HG03378 (cell line): ENCODE results near the gene GPR156.
"Not testable (repeated sequence)": the region's sequence is repeated elsewhere in the genome, so short reads cannot be mapped to it uniquely, and the experiment has no call there.

Experiments
- ATAC-seq: cut with Tn5 transposase; IDR thresholded peaks from one replicate; pipeline ENCODE4 v1.9.1; 2021; ENCODE audit warnings: mild to moderate bottlenecking, moderate library complexity; ENCODE audit not compliant: unreplicated experiment

Gene GPR156

DNA sequence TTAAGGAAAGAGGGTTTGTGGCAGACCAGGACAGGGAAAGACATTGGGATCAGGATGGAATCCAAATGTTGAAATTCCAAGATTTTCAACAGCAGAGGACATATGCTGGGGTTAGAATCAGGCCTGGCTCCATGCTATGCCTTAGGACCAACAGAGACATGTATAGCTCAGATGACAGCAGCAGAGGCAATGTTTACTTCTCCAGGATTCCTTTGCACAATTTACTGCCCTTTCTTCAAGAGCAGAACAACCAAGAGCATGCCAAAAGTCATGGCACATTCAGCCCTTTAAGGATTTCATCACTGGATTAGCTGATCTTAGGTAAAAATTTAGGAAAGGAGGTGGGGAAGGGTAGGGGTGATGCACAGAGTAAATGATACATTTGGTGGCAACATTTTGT lies 121.2 kb downstream of the GPR156 start:
- ATAC-seq: no peak

DNA sequence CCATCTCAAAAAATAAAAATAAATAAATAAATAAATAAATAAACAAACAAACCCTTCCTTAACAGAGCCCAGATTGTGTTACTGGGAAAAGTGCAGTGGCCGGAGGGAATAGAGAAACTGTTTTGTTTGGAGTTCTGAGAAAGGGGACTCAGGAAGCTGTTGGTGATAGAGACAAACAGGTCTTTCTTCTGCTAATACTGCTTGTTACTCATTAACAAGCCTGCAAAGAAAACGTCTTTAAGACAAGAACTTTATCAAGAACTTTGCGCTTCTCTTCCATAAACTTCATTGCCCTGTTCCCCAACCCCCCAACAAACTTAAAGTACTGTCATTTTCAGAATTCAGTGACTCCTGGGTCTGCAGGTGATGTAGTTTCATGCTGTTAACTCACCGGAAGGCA lies 122.0 kb downstream of the GPR156 start:
- no peak for ATAC-seq

DNA sequence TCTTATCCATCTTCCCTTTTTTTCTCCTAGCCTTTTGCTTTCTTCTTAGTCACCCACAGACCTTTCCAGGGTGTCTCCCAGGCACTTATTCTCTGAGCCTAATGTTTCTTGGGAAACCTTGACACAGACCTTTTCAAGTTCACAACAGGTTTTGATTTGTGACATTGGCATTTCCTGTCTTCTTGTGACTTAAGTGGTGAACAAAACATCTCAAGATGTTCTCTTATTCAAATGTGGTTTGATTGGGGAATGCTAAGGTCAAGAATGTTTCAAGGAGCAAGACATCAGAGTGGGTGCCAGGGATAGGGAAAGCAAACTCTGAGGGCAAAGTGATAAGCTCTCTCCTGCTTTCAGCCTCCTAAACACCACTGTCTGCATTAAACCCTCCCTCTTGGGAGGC lies 122.6 kb downstream of the GPR156 start:
- ATAC-seq: no peak

DNA sequence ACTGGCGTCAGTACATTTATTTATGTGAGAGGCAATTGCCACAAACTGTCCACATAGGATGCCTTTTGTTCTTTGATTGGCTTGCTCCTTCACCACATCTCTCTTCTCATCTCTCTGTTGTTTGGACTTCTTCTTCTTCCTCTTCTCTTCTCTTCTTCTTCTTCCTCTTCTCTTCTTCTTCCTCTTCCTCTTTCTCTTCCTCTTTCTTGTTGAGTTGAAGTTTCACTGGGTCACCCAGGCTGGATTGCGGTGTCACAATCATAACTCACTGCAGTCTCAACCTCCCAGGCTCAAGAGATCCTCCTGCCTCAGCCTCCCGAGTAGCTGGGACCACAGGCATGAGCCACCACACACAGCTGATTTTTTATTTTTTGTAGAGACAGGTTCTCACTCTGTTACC lies 123.1 kb downstream of the GPR156 start:
- ATAC-seq: no peak

DNA sequence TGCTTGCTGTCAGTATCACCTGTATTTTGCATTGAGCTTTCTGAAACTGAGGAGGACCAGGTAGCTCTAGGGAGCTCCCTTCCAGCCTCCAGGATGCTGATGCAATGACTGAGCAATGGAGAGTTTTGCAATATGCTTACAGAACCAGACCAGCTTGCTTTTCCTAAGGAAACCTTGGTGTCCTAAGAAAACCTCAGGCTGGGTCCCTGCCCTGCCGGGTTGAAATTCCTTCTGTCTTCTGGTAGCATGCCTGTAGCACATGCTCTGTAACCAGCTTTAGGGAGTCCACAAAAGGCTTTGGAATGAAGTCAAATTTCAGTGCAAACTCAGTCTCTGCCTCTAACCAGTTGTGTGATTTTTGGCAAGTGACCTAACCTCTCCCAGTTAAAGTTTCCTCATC lies 125.0 kb downstream of the GPR156 start:
- no peak for ATAC-seq

DNA sequence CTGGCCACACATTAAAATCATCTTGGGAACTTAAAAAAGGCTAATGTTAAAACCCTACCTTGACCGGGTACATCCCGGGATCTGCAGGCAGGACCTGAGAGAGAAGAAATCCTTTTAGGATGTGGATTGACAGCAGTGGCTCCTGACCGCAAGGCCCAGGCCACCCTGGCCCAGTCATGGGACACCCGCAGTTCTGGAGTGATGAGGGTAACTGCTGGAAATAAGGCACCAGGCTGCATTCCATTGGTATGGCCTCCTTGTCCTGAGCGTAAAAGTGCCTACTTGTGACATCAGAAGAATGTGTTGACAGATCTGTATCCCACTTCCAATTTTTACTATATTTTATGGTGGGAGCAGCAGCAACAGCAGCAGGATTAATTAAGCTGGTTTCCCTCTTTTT lies 127.3 kb downstream of the GPR156 start:
- no peak for ATAC-seq

DNA sequence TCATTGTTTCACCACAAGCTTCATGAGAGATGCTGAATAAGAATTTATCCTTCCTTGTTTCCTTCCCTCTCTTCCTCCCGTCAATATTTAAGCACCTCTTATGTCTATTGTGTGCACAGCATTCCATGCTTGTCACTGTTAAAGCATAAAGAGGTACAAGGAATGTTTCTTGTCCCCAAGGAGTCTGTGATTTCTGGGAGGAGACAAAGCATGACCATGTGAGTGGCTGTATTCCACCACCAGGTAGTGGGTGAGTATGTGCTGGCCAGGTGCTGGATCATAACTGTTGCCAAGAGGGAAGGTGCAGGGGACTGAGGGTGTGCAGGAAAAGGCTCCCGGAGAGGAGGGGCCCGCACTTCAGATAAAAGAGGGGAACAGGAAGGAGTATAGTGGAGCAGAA lies 127.9 kb downstream of the GPR156 start:
- no peak for ATAC-seq

DNA sequence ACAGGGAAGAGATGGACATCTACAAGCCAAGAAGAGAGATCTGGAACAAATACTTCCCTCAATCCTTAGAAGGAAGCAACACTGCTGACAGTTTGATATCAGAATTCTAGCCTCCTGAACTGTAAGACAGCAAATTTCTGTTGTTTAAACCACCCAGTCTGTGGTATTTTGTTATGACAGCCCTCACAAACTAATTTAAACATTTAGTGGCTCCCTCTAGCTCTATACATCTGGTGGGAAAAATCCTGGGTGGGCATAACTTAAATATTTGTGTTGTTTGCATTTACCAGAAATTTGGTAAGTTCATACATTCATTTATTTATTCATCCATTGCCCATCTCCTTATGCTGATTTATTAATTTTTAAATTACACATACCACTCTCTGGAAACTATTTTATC lies 128.3 kb downstream of the GPR156 start:
- no peak for ATAC-seq

DNA sequence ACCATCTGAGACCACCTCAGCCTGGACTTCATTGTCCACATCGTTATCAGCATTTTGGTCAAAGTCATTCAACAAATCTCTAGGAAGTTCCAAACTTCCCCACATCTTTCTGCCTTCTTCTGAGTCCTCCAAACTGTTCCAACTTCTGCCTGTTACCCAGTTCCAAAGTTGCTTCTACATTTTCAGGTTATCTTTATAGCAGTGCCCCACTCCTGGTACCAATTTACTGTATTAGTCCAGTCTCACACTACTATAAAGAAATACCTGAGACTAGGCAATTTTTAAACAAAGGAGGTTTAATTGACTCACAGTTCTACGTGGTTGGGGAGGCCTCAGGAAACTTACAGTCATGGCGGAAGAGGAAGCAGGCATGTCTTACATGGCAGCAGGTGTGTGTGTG lies 129.3 kb downstream of the GPR156 start:
- ATAC-seq: not testable (repeated sequence)

DNA sequence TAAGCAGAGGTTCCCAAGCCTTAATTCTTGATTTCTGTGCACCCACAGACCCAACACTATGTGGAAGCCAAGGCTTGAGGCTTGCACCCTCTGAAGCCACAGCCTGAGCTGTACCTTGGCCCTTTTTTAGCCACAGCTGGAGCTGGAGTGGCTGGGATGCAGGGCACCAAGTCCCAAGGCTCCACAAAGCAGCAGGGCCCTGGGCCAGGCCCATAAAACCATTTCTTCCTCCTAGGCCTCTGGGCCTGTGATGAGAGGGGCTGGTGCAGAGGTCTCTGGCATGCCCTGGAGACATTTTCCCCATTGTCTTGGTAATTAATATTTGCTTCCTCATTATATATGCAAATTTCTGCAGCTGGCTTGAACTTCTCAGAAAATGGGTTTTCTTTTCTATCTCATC lies 129.9 kb downstream of the GPR156 start:
- ATAC-seq: no peak

DNA sequence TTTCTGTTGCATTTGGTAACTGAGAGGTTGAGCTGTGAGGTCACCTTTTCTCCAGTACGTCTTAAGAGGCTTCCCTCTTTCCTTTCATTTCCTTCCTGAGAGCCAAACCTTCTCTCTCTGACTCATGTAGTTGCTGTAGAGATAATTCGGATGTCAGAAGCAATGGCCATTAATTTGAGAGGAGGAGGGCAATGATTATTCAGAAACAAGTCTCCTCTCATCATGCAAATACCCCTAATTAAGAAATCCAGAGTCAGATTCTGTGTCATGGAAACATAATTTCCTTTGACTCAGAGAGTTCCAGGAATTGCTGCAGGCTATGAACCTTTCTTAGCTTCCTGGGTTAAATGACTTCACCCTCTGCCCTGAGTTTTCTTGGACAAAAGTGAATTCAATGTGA lies 131.7 kb downstream of the GPR156 start:
- no peak for ATAC-seq

DNA sequence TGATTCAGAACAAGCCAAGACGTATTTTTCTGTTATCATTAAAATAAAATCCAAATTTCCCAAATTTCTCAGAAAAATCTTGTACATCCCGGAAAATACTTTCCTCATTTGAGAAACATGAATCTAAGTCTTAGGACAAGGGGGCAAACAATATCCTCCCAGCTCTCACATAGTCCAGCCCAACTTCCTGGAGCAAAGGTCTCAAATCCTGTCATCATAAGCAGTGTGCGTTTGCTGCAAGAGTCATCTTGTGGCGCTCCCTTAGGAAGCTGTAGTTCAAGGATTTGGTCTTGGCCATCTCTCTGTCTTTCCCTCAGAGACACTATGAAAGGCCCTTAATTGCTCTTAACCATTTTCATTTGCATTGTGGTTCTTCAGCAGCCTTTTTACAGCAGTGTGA lies 133.2 kb downstream of the GPR156 start:
- no peak for ATAC-seq

DNA sequence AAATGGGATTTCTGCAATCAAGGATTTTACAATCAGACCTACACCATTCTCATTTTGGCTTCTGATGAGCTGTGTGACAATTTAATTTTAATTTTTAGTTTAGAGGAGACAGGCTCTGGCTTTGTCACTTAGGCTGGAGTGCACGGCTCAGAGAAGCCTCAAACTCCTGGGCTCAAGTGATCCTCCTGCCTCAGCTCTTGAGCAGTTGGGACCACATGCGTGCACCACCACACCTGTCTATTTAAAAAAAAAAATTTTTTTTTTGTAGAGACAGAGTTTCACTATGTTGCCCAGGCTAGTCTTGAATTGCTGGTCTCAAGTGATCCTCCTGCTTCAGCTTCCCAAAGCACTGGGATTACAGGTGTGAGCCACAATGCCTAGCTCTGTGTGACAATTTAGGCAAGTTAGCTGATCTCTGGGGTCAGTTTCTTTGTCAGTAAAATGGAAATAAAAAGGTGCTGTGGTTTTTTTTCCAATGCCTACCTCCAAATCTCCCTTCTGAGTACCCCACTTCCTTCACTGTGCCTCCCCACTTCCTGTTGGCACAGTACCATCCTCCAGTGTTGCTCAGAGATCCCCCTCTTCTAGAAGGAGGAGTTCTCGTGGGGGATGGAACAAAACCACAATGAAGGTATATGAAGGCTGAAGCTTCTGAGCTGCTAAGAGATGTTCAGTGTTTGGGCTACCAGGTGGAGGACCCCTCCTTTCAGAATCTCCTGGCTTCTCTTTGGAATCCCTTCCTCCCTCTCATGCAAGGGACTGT lies 136.7 kb downstream of the GPR156 start:
- no peak for ATAC-seq

DNA sequence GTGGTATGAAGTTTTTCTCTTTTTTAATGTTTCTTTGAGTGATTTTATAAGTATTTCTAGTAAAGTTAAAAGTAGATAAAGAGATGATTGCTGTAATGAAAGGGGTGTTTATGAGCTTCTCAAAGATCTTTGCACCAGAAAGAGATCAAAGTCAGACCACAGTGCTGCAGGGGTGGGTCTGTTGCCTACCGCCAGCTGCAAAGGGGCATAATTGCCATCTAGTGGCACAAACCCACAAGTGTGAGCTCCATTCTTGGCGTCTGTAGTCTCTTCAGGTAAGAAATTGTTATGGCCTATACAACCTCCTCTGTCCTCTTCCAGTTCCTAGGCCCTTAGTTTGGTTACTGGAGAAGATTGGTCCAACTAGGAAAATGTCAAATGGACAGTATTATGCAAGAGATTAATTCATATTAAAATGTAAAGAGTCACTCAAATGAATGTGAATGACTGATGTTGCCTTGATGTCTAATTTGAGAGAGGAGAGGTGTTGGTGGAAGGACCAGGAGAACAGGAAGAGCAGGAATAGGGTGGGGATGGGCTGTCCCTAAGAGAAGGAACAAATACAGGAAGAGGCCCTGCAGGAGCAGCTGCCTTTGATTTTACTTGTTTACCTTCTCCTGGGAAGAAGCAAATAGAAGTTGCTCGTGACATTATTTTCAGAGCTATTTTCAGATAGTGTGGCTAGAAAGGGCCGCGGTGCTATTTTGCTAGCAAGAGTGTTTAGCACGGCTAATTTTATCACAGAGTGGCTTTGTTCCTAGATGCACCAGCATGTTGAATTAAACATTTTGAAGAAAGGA lies 137.8 kb downstream of the GPR156 start:
- ATAC-seq: peak; percentile 56

DNA sequence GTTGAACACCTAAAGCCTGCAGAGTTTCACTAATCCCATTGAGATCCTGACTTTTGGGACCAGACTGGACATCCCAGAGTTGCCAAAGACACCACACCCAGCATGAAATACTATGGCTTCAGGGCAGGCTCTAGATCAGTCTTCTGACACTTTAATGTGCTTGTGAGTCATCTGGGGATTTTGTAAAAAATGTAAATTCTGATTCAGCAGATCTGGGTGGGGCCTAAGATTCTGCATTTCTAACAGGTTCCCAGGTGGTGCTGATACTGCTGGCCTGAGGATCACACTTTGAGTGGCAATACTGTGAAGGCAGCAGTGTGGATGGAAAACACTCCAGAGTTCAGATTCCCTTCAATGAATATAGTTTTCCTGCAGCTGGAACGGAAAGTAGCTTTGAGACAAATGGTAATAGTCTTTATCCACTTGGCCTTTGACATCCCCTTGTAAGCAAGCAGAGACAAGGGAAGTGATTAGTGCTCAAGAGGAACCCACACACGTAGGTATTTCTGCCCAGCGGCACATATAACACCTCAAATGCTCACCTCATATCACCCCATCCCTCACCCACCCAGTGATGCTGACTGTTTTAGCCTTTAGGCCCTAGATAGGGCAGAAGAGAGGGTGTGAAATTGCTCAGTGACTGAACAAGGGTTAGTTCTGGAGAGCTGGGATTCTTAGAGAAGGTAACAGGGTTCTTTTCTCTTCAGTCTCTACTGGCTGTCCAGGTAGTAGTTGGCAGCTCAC lies 139.3 kb downstream of the GPR156 start:
- ATAC-seq: peak; percentile 74

DNA sequence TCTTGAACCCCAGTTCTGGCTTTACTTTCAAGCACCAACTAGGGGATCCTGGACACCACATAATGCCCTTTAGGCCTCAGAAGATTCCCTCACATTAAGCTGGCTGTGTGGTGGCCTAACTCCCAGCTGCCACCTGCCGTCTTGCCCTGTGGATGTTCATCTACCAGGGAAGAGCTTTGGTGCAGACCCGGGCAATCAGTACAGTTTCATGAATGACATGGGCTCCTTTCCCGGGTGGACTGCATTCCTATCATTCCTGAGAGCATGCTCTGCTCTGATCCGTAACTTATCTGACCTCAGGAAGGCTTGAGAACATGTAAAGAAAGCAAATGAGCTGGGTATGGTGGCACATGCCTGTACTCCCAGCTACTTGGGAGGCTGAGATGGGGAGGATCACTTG lies 140.8 kb downstream of the GPR156 start:
- no peak for ATAC-seq

DNA sequence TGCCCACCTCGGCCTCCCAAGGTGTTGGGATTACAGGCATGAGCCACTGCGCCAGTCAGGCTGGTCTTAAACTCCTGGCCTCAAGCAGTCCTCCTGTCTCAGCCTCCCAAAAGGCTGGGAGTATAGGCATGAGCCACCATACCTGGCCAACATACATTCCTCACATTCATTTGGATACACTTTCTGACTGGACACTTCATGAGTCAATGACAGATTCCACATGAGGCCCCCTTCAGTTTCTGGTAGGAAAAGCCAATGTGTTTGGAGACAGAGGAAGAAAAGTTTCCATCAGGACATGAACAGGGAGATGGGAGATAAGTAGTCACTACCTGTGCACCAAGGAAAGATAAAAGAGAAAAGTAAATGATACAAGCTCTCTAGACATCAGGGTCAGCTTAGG lies 141.3 kb downstream of the GPR156 start:
- no peak for ATAC-seq

DNA sequence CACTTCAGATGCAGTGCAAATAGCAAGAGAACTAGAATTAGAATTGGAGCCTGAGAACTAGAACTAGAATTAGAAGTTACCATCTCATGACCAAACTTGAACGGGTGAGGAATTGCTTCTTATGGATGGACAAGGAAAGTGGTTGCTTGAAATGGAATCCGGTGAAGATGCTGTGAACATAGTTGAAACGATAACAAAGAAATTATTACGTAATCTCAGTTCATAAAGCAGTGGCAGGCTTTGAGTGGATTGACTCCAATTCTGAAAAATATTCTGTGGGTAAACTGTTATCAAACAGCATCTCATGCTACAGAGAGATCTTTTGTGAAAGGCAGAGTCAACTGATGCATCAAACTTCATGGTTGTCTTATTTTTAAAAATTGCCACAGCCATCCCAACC lies 142.8 kb downstream of the GPR156 start:
- ATAC-seq: no peak

DNA sequence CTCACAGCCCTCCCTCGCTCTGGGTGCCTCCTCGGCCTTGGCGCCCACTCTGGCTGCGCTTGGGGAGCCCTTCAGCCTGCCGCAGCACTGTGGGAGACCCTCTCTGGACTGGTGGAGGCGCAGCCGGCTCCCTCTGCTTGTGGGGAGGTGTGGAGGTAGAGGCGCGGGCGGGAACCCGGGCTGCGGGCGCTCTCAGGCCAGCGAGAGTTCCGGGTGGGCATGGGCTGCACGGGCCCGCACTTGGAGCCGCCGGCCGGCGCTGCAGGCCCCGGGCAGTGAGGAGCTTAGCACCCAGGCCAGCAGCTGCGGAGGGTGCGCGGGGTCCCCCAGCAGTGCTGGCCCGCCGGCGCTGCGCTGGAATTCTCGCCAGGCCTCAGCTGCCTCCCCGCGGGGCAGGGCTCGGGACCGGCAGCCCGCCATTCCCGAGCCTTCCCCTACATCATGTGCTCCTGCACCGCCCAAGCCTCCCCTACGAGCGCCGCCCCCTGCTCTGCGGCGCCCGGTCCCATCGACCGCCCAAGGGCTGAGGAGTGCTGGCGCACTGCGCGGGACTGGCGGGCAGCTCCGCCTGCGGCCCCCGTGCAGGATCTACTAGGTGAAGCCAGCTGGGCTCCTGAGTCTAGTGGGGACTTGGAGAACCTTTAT lies 144.8 kb downstream of the GPR156 start:
- no peak for ATAC-seq

DNA sequence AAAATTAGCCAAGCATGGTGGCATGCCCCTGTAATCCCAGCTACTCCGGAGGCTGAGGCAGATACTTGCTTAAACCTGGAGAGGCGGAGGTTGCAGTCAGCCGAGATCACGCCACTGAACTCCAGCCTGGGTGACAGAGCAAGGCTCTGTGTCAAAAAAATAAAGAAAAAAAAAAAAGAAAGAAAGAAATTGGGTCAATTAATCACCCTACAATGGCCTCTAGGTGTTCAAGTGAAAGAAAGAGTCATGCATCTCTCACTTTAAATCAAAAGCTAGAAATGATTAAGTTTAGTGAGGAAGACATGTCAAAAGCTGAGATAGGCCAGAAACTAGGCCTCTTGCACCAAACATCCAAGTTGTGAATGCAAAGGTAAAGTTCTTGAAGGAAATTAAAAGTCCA lies 145.9 kb downstream of the GPR156 start:
- ATAC-seq: no peak

DNA sequence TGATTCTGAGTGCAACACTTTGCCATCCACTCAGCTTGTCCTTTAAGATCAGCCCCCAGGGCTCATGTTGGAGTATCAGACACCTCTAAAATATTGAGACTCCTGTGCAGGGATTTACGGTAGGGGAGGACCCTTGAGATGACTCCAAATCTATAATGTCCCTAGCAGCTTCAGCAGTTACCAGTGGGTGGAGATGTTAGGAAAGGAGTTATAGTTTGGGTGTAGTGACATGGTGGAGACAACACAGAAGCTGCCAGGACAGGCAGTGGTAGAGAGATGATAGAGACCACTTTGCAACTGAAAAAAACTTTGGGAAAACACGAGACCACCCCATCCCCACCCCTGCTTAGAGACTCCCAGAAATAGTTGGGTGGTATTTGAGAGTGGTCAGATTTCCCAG lies 147.5 kb downstream of the GPR156 start:
- ATAC-seq: no peak
